ENCODE measurements around the gene HPS4.

DNA sequence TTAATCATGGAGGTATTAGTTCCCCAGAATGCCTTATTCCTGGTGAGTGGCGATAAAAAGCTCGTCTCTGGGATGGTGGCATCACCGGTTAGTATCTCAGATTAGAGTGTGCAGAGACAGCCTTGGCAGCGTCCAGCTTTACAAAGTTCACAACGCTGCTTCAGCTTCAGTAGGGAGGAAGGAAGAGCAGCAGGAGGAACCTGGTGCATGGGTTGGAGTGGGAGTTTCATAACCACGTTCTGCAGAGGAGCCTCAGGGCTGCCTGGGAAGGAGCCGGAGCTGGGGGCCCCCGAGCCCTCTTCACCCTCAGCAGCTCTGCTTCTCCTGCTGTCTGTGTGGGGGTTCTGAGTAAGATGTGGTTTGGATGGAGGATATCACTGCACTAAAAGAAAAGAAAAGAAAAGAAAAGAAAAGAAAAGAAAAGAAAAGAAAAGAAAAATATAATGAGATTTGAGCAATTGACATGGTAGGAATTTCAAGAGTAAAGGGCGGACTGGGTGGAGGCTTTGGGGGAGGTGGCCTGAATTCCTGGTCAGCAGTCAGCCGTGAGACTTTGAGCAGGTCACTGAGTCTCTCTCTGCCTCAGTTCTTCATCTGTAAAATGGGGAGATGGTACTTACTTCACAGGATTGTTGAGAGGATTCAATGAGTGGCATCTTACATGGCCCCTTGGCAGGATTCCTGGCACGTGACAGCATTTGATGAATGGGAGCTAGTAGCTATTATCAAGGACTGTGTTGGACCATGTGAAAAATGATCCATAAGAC is 48.1 kb downstream of the HPS4 start:
- TF ChIP-seq, protein P1, sequence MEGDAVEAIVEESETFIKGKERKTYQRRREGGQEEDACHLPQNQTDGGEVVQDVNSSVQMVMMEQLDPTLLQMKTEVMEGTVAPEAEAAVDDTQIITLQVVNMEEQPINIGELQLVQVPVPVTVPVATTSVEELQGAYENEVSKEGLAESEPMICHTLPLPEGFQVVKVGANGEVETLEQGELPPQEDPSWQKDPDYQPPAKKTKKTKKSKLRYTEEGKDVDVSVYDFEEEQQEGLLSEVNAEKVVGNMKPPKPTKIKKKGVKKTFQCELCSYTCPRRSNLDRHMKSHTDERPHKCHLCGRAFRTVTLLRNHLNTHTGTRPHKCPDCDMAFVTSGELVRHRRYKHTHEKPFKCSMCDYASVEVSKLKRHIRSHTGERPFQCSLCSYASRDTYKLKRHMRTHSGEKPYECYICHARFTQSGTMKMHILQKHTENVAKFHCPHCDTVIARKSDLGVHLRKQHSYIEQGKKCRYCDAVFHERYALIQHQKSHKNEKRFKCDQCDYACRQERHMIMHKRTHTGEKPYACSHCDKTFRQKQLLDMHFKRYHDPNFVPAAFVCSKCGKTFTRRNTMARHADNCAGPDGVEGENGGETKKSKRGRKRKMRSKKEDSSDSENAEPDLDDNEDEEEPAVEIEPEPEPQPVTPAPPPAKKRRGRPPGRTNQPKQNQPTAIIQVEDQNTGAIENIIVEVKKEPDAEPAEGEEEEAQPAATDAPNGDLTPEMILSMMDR (conservative IDR thresholded peaks at IDR 0.05 in 1 of 2, IDR thresholded peaks at IDR 0.05 in 1 of 2; ENCODE audit: extremely low read depth in 1 of 2, insufficient read depth in 1 of 2, low read depth in 1 of 2, low read length in 2 of 2): no peak
- TF ChIP-seq EZH2 (IDR thresholded peaks at IDR 0.05; ENCODE audit: borderline replicate concordance, low read length): no peak

Data from mammary epithelial cell (primary cell).